Dendritic cell treated with granulocyte-macrophage colony-stimulating factor and Interleukin-4, amounts not matched to agents 40 ng/mL and 50 ng/mL, for 4 days (primary cell): ENCODE data around the gene PLA2G4C.

Source experiments
- H3K27ac Mint-ChIP-seq: one replicate; pipeline ENCODE4 v1.8.0; 2022; ENCODE audit warnings: mild to moderate bottlenecking, mixed read lengths
- H3K27me3 Mint-ChIP-seq: one replicate; pipeline ENCODE4 v1.8.0; 2022; ENCODE audit warnings: mild to moderate bottlenecking, mixed read lengths
- H3K36me3 Mint-ChIP-seq: one replicate; pipeline ENCODE4 v1.8.0; 2022; ENCODE audit warnings: low read depth, mixed read lengths
- H3K4me1 Mint-ChIP-seq: one replicate; pipeline ENCODE4 v1.8.0; 2022; ENCODE audit warnings: low read depth, mixed read lengths
- H3K4me3 Mint-ChIP-seq: one replicate; pipeline ENCODE4 v1.8.0; 2022; ENCODE audit warnings: mild to moderate bottlenecking, moderate library complexity, mixed read lengths
- H3K9me3 Mint-ChIP-seq: one replicate; pipeline ENCODE4 v1.8.0; 2022; ENCODE audit warnings: mixed read lengths
- intact Hi-C: fragments of 100-400 bp; cut with micrococcal nuclease; formaldehyde crosslinking; loops from one replicate; pipeline ENCODE4 v1.15.0; 2022

Gene PLA2G4C

DNA sequence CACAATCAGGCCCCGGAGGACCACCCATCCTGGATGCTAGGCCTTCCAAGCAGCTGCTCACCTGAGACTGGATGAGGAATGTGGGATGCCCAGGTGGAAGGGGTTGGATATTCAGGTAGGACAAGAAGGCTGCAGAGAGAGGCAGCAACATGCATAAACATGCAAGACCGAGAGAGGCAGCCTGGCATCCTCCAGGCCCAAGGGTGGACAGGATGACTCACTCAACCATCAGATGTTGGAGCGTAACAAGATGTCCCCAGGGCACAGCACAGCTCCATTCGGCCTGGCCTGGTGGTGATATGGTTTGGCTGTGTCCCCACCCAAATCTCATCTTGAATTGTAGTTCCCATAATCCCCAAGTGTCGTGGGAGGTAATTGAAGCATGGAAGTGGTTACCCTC, 56.8 kb downstream of the PLA2G4C start:
- Mint-ChIP-seq H3K4me3 (no peak overlapping the region), H3K27ac (no peak overlapping the region), H3K27me3 (peaks cover 2% of the 10 kb centered on the region), H3K4me1 (no peaks in the 10 kb centered on the region), H3K9me3 (no peaks in the 10 kb centered on the region), H3K36me3 (no peaks in the 10 kb centered on the region)
- intact Hi-C loops, result no loop called here

DNA sequence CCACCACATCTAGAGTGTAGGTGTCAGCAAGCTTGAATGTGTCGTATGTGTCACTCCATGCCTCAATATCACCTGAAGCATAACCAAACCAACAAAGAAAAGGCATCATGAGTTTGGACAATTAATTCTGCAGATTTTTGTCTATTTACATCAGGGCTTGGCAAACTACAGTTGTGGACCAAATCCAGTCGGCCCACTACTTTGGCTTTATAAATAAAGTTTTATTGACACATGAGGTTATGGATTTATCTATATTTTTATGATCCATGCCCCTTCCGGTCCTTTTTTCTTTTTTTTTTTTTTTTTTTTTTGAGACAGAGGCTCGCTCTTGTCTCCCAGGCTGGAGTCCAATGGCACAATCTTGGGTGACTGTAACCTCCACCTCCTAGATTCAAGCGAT, 57.5 kb downstream of the PLA2G4C start:
- Mint-ChIP-seq H3K4me3 (no peak overlapping the region), H3K27me3 (peaks cover 2% of the 10 kb centered on the region), H3K27ac (no peak overlapping the region), H3K4me1 (no peaks in the 10 kb centered on the region), H3K9me3 (no peaks in the 10 kb centered on the region), H3K36me3 (no peaks in the 10 kb centered on the region)
- intact Hi-C loops, result no loop called here

DNA sequence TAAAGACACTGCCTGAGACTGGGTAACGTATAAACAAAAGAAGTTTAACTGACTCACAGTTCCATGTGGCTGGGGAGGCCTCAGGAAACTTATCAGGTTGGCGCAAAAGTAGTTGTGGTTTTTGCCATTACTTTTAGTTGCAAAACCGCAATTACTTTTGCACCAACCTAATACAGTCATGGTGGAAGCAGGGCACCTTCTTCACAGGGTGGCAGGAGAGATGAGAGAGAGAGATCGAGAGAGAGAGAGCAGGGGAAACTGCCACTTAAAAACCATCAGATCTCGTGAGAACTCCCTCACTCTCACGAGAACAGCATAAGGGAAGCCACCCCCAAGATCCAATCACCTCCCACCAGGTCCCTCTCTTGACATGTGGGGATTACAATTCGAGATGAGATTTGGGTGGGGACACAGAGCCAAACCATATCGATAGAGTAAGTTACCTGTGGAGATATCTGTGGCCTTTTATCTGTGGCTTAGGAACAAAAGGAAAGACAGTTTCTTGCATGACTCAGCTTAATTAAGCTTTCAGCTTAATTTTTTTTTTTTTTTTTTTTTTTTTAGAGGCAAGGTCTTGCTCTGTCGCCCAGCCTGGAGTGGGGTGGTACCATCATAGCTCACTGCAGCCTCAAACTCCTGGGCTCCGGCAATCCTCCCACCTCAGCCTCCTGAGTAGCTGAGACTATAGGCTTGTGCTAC, 59.1 kb downstream of the PLA2G4C start:
- no peaks in the 10 kb centered on the region for H3K36me3 Mint-ChIP-seq
- no peak overlapping the region for H3K27ac Mint-ChIP-seq
- intact Hi-C loops, result no loop called here
- H3K9me3 Mint-ChIP-seq, result no peaks in the 10 kb centered on the region
- H3K4me3 Mint-ChIP-seq, result no peak overlapping the region
- no peaks in the 10 kb centered on the region for H3K4me1 Mint-ChIP-seq
- H3K27me3 Mint-ChIP-seq, result peaks cover 2% of the 10 kb centered on the region

DNA sequence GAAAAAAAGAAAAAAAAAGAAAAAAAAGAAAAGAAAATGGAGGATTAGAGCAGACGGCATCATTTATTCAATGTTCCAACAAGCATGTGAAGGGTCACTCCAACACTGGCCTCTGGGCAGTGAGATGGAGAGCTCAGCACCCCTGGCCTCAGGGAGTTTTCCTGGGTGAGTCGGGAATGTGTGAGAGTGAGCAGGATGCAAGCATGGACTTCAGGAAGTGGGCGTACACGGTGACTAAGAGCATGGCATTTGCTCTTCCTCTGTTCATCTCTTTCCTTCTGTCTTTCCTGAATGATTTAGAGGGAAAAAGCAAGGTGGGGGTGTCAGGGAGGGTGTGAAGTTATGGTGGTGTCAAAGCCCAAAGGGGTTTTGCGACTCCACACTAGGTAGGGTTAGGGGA, 66.1 kb downstream of the PLA2G4C start:
- no peak overlapping the region for H3K27ac Mint-ChIP-seq

DNA sequence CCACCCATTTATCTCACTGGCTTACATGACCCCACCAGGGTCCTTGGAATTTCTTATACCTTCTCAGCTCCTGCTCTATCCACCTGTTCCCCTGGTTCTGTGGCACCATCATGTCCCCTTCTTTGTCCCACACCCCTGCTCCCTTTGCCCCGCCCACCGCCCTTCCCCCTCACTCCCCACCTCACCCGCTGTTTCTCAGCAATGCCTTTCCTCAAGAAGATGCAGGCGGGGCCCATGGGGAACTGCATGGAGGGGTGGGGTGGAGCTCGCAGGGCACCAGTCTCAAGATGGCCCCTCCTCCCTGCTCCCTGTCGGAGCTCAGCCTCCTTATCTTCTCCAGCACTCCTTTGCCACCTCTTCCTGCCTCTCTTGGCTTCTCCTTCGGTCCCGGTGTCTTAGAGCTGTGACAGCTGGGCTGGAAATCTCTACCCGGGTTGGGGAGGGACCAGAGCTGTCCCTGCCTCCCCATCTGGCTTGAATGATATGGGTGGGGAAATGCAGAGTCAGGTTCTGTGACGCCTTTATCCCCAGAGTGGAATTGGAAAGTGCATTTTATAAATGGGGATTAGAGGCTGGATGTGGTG, 66.8 kb downstream of the PLA2G4C start, which contains the start of gene CABP5:
CABP5 (minus strand) TSS at position 405 of the 584 bp plus-strand sequence; CDS start at position 248, 157 bp downstream.
- no peak within 1 kb of the TSS for H3K27ac Mint-ChIP-seq
- peaks cover 8% of the 10 kb centered on the region for H3K27me3 Mint-ChIP-seq
- H3K36me3 Mint-ChIP-seq, result no peaks in the 10 kb centered on the region
- intact Hi-C loops, result no loop called here
- peaks cover 13% of the 10 kb centered on the region for H3K9me3 Mint-ChIP-seq
- H3K4me3 Mint-ChIP-seq, result no peak within 1 kb of the TSS
- no peaks in the 10 kb centered on the region for H3K4me1 Mint-ChIP-seq

More for the DNA sequence above, 66.1 kb downstream of the PLA2G4C start:
- Mint-ChIP-seq H3K4me3 (no peak overlapping the region), H3K9me3 (peaks cover 13% of the 10 kb centered on the region), H3K27me3 (peaks cover 8% of the 10 kb centered on the region), H3K36me3 (no peaks in the 10 kb centered on the region), H3K4me1 (no peaks in the 10 kb centered on the region)
- intact Hi-C loops, result no loop called here

DNA sequence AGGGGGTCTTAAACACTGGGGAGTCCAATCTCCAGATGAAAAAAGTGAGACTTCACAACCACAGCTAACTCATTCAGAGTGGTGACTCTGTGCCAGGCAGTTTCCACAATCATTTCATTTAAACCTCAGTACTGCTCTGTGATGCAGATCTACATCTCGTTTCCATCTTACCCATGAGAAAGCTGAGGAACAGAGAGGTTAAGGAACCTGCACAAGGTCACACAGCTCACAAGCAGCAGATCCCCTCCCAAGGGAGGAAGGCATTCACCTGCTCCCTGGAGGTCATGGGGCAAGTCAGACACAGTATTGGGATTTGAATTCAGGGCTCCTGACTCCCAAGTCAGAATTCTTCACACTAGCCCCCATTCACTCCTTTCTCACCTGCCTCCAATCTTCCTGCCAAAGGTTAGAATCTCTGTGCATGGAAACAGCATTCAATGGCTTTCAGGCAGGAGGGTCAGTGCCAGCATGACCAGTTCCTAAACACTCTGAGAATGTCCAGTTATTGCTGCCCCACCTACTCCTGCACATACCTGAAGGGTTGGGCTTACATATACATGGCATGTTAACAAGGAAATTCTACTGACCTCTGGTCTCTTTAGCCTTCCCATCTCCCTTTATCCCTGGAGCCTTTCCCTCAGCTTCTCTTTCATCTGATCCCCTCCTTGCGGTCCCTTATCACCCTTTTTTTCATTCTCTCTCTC, 68.6 kb downstream of the PLA2G4C start:
- Mint-ChIP-seq H3K36me3 (no peaks in the 10 kb centered on the region), H3K4me1 (no peaks in the 10 kb centered on the region), H3K27ac (no peak overlapping the region), H3K9me3 (peaks cover 13% of the 10 kb centered on the region), H3K4me3 (no peak overlapping the region), H3K27me3 (peaks cover 8% of the 10 kb centered on the region)
- intact Hi-C loops, result no loop called here

DNA sequence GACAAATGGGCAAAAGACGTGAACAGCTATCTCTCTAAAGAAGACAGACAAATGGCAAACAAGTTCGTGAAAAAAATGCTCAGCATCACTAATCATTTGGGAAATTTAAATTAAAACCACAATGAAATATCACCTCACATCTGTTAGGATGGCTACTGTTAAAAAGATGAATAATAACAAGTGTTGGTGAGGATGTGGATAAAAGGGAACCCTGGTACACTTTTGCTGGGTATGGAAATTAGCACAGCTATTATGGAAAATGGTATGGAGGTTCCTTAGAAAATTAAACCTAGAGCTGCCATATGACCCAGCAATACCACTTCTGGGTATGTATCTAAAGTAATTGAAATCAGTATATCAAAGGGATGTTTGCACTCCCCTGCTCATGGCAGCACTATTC, 73.9 kb downstream of the PLA2G4C start:
- H3K27ac Mint-ChIP-seq, result no peak overlapping the region
- H3K36me3 Mint-ChIP-seq, result no peaks in the 10 kb centered on the region
- H3K27me3 Mint-ChIP-seq, result peaks cover 6% of the 10 kb centered on the region
- intact Hi-C loops, result no loop called here
- H3K4me1 Mint-ChIP-seq, result no peaks in the 10 kb centered on the region
- no peak overlapping the region for H3K4me3 Mint-ChIP-seq
- H3K9me3 Mint-ChIP-seq, result peaks cover 9% of the 10 kb centered on the region

DNA sequence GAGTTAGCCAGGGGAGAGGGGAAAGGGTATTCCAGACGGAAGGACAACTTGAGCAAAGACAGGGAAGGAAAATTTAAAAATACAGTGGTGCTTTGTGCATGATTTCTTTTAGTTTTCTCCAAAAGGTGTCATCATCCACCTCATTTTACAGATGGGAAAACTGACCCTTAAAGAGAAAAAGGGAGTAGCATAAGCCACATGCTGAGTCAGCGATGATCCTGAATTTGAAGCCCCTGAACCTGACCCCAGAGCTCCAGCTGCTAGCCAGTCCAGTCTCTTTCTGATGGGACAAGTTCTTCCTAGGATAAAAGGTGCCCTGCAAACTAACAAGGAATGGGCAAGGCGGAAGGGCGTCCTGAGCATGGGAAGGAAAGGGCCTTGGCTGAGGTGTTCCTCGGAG, 77.0 kb downstream of the PLA2G4C start:
- Mint-ChIP-seq H3K4me1 (no peaks in the 10 kb centered on the region), H3K9me3 (peaks cover 9% of the 10 kb centered on the region), H3K27me3 (no peaks in the 10 kb centered on the region), H3K27ac (no peak overlapping the region), H3K4me3 (no peak overlapping the region), H3K36me3 (no peaks in the 10 kb centered on the region)
- intact Hi-C loops, result no loop called here

DNA sequence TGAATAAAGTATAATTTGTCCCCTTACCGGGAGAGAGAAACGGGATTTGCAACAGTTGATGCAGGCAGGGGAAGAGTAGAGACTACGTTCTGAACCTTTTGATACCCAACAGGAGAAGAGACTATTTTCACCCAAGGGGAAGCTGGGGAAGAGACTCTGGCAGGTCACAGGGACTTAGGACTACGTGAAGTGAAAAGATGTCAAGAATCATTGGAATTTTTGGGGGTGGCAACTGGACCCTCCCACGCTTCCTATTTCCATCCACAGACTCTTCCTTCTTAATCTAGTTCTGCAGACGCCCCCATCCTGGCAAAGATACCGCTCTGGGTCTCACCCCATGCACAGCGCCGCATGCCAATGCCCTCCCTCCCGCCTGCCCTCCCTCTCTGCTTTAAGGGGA, 80.5 kb downstream of the PLA2G4C start:
- H3K4me1 Mint-ChIP-seq, result no peaks in the 10 kb centered on the region
- no peak overlapping the region for H3K4me3 Mint-ChIP-seq
- intact Hi-C loops, result no loop called here
- H3K27me3 Mint-ChIP-seq, result peaks cover 7% of the 10 kb centered on the region
- H3K36me3 Mint-ChIP-seq, result no peaks in the 10 kb centered on the region
- H3K9me3 Mint-ChIP-seq, result no peaks in the 10 kb centered on the region
- no peak overlapping the region for H3K27ac Mint-ChIP-seq

DNA sequence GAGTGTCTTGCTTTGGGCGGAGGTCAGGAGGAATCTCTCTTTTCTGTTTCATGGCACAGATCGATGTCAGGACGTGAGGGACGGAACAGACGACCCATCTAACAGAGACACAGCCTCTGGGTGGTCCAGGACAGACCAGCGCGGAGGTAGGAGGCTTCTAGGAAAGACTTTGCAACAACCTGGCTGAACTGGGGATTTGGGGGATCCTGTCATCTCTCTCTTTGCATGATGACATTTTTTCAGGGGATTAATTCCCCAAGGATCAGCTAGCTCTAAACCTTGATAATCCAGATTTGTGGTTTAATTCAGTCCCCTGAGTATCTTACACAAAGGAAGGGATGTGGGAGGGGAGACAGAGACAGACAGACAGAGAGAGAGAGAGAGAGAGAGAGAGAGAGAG, 81.2 kb downstream of the PLA2G4C start:
- Mint-ChIP-seq H3K4me3 (no peak overlapping the region), H3K27me3 (peaks cover 7% of the 10 kb centered on the region), H3K36me3 (no peaks in the 10 kb centered on the region), H3K4me1 (no peaks in the 10 kb centered on the region), H3K9me3 (no peaks in the 10 kb centered on the region), H3K27ac (no peak overlapping the region)
- intact Hi-C loops, result no loop called here

DNA sequence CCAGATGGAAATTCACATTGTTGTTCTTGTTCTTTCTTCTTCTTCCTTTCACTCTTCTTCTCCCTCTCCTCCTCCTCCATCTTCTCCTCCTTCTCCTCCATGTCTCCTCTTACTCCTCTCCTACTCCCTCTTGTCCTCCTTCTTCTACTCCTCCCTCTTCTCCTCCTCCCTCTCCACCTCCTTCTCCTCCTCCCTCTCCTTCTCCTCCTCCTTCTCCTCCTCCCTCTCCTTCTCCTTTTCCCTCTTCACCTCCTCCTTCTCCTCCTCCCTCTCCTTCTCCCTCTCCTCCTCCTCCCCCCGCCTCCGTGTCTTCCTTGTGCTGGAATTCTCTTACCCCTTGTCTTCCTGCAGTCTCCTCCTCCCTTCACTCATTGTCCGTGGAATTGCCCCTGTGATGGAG, 85.1 kb downstream of the PLA2G4C start:
- Mint-ChIP-seq H3K36me3 (no peaks in the 10 kb centered on the region), H3K27me3 (peaks cover 13% of the 10 kb centered on the region), H3K4me3 (no peak overlapping the region), H3K4me1 (peaks cover 3% of the 10 kb centered on the region), H3K9me3 (no peaks in the 10 kb centered on the region), H3K27ac (no peak overlapping the region)
- intact Hi-C loops, result no loop called here

DNA sequence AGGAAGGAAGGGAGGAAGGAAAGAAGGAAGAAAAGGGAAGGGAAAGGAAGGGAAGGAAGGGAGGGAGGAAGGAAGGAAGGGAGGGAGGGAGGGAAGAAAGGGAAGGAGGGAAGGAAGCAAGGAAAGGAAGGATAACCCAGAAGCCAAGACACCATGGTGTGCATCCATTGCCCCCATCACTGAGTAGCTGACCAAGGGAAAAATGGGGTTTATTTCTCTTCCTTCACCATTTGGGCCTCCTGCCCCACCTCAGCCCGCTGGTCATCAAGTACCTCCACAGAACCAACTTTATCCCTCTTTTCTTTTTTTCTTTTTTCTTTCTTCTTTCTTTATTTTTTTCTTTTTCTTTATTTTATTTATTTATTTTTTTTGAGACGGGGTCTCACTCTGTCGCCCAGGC, 87.1 kb downstream of the PLA2G4C start:
- no peaks in the 10 kb centered on the region for H3K9me3 Mint-ChIP-seq
- intact Hi-C loops, result no loop called here
- H3K4me1 Mint-ChIP-seq, result peaks cover 6% of the 10 kb centered on the region
- H3K27ac Mint-ChIP-seq, result no peak overlapping the region
- no peak overlapping the region for H3K4me3 Mint-ChIP-seq
- H3K27me3 Mint-ChIP-seq, result peaks cover 13% of the 10 kb centered on the region
- no peaks in the 10 kb centered on the region for H3K36me3 Mint-ChIP-seq

DNA sequence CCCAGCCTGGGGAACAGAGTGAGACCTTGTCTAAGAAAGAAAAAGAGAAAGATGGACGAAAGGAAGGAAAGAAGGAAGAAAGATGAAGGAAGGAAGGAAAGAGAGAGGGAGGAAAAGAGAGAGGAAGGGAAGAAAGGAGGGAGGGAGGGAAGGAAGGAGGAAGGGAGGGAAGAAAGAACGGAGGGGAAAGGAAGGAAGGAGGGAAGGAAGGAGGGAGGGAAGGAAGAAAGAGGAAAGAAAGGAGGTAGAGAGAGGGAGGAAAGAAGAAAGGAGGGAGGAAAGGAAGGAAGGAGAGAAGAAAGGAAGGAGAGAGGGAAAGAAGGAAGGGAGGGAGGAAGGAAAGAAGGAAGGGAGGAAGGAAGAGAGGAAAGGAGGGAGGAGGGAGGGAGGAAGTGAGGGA, 87.6 kb downstream of the PLA2G4C start:
- Mint-ChIP-seq H3K27ac (no peak overlapping the region), H3K36me3 (no peaks in the 10 kb centered on the region), H3K27me3 (peaks cover 13% of the 10 kb centered on the region), H3K4me3 (no peak overlapping the region), H3K9me3 (no peaks in the 10 kb centered on the region), H3K4me1 (peaks cover 6% of the 10 kb centered on the region)
- intact Hi-C loops, result no loop called here

DNA sequence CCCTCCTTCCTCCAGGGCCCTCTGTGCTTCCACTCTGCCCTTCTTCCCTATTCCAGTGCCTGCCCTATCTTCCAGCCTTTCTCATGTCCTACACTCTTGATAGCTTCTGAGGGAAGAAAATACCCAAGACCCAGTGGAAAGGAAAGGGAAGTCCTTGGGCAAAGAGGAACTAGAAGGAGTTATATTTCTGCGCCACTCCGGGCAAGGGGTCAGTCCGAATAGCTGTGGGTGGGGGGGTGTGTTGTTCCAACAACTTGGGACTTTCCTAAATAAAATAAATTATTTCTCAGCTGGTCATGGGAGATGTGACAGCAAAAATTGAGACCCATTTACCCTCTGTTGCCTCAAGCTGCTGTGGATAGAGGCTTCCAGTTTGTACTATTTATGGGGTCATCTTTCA, 89.9 kb downstream of the PLA2G4C start:
- H3K4me3 Mint-ChIP-seq, result no peak overlapping the region
- H3K27me3 Mint-ChIP-seq, result peaks cover 9% of the 10 kb centered on the region
- H3K27ac Mint-ChIP-seq, result no peak overlapping the region
- intact Hi-C loops, result no loop called here
- peaks cover 6% of the 10 kb centered on the region for H3K4me1 Mint-ChIP-seq
- H3K9me3 Mint-ChIP-seq, result no peaks in the 10 kb centered on the region
- no peaks in the 10 kb centered on the region for H3K36me3 Mint-ChIP-seq
